Esophagus squamous epithelium (tissue), 4 donors: Measurements from ENCODE around the gene IPCEF1.

Experiments
- POLR2A ChIP-seq, 4 donors: fragments of 450-650 bp; IDR thresholded peaks; one replicate each; pipeline ENCODE4 v1.6.1; 2017; ENCODE audit warnings: antibody characterized with exemption in 4 of 4, mild to moderate bottlenecking in 4 of 4, moderate library complexity in 3 of 4
- TF ChIP-seq, protein P1 (sequence below), 6 experiments: fragments of 450-650 bp in 4 of 6; fragments of 200-600 bp in 2 of 6; sonication (generic) in 2 of 6; IDR thresholded peaks; one replicate each; pipeline ENCODE4 v1.5.1; 2016 to 2019; ENCODE audit warnings: antibody characterized with exemption in 6 of 6, mild to moderate bottlenecking in 4 of 6, moderate library complexity in 4 of 6

- TF ChIP-seq, protein P1, sequence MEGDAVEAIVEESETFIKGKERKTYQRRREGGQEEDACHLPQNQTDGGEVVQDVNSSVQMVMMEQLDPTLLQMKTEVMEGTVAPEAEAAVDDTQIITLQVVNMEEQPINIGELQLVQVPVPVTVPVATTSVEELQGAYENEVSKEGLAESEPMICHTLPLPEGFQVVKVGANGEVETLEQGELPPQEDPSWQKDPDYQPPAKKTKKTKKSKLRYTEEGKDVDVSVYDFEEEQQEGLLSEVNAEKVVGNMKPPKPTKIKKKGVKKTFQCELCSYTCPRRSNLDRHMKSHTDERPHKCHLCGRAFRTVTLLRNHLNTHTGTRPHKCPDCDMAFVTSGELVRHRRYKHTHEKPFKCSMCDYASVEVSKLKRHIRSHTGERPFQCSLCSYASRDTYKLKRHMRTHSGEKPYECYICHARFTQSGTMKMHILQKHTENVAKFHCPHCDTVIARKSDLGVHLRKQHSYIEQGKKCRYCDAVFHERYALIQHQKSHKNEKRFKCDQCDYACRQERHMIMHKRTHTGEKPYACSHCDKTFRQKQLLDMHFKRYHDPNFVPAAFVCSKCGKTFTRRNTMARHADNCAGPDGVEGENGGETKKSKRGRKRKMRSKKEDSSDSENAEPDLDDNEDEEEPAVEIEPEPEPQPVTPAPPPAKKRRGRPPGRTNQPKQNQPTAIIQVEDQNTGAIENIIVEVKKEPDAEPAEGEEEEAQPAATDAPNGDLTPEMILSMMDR (IDR thresholded peaks at IDR 0.05): no peak
- no peak for TF ChIP-seq POLR2A (IDR thresholded peaks at IDR 0.05)
These were observed 245.6 kb downstream of the IPCEF1 start for GRCh38 chr6:154111025-154111424.
